Peyer's patch (tissue), 4 donors: ENCODE results near the gene PLEKHA1.

Experiments
- POLR2A ChIP-seq, 2 donors: fragments of 450-650 bp; IDR thresholded peaks; one replicate each; pipeline ENCODE4 v1.5.1; 2017; ENCODE audit warnings: antibody characterized with exemption in 2 of 2, mild to moderate bottlenecking in 2 of 2, moderate library complexity in 2 of 2
- TF ChIP-seq, protein P1 (sequence below), 6 experiments: fragments of 450-650 bp in 4 of 6; fragments of 200-600 bp in 2 of 6; sonication (generic) in 1 of 6; IDR thresholded peaks; one replicate each; pipeline ENCODE4 v1.5.1; 2017 to 2019; ENCODE audit warnings: antibody characterized with exemption in 6 of 6, mild to moderate bottlenecking in 3 of 6, moderate library complexity in 1 of 6

DNA sequence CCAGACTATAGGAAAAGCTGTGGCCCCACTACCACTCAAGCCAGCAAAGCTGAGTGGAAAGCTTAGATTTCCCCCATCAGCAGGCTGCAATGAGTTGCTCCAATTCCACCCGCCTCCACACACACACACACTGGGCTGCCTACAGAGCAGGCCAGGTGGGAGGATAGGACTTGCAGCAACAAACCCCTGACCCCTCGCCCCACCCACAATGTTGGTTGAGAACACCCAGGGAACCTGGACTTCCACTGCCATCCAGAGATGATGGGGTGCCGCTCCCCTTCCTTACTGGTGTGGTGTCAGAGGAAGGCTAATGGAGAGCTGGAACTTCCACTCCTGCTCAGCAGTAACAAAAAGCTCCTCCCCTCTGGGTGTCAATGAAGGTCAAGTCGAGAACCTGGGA, 16.8 kb upstream of the PLEKHA1 start:
- TF ChIP-seq, protein P1, sequence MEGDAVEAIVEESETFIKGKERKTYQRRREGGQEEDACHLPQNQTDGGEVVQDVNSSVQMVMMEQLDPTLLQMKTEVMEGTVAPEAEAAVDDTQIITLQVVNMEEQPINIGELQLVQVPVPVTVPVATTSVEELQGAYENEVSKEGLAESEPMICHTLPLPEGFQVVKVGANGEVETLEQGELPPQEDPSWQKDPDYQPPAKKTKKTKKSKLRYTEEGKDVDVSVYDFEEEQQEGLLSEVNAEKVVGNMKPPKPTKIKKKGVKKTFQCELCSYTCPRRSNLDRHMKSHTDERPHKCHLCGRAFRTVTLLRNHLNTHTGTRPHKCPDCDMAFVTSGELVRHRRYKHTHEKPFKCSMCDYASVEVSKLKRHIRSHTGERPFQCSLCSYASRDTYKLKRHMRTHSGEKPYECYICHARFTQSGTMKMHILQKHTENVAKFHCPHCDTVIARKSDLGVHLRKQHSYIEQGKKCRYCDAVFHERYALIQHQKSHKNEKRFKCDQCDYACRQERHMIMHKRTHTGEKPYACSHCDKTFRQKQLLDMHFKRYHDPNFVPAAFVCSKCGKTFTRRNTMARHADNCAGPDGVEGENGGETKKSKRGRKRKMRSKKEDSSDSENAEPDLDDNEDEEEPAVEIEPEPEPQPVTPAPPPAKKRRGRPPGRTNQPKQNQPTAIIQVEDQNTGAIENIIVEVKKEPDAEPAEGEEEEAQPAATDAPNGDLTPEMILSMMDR (IDR thresholded peaks at IDR 0.05) = no peak
- no peak for TF ChIP-seq POLR2A (IDR thresholded peaks at IDR 0.05)
